ENCODE data around the gene SLC25A45. TPM values are rescaled to one million over a fixed set of nuclear protein-coding genes. Genes with fewer than 3 reads are reported as not detected.
A peak's percentile ranks its signal among the peaks of the same experiment; 100 is the strongest.

Gene SLC25A45
- polyA plus RNA-seq, 1 of the 3 experiments (the other 2 are of a cell fraction), result 3.6 TPM

- TF ChIP-seq EZH2phosphoT487 (IDR thresholded peaks at IDR 0.05; ENCODE audit: borderline replicate concordance, low read depth) (no peak), RAD21 (IDR thresholded peaks at IDR 0.05; ENCODE audit: low read length) (no peak), FOSL2 (IDR thresholded peaks at IDR 0.05; ENCODE audit: borderline replicate concordance, low read depth) (peak; percentile 1; the same call in 1 of the 2 replicates), FOXM1 (IDR thresholded peaks at IDR 0.05; ENCODE audit: low read depth) (0 out of 2 replicates have a peak, but pooled peaks have one; percentile 48)
Observed at GRCh38 chr11:65426839-65427690, 44.6 kb upstream of the SLC25A45 start (continued).

GRCh38 chr11:65425971-65426838 lies 43.8 kb upstream of the SLC25A45 start:
- Histone ChIP-seq H3K9ac (peak overlapping the region; percentile 98), H3K36me3 (replicated peaks in 1 of 2; ENCODE audit: control insufficient read depth in 1 of 2, insufficient read depth in 2 of 2, low read length in 1 of 2) (peaks cover 57 to 81% of the 10 kb centered on the region in 2 experiments), H3K9me3 (no peaks in the 10 kb centered on the region), H3K27me3 (ENCODE audit: insufficient read depth) (no peaks in the 10 kb centered on the region), H3K4me1 (ENCODE audit: control insufficient read depth in 1 of 2, insufficient read depth in 2 of 2, low read depth in 1 of 2, low read length in 1 of 2) (peaks cover 0 to 38% of the 10 kb centered on the region in 2 experiments; a peak in 2 of 4 replicates), H2AFZ (ENCODE audit: low read depth) (no peak overlapping the region), H3K79me2 (ENCODE audit: insufficient read depth) (peaks cover 97% of the 10 kb centered on the region), H3K9me2 (no peaks in the 10 kb centered on the region), H3K27ac (ENCODE audit: low read depth in 2 of 2, low read length in 1 of 2) (peak overlapping the region; percentile 100), H3F3A (replicated peaks; ENCODE audit: insufficient read depth) (peaks cover 90% of the 10 kb centered on the region), H4K20me1 (ENCODE audit: insufficient read depth) (peaks cover 86% of the 10 kb centered on the region), H3K4me3 (ENCODE audit: low read depth in 2 of 2, low read length in 1 of 2) (peak overlapping the region; percentile 77 to 83), H3K4me2 (peak overlapping the region; percentile 94)
- POLR2A ChIA-PET, result interaction anchor here (0.9 to 17.2 kb wide), 3 partner anchors 17 to 72 kb away, joined by 3 to 1027 read pairs (median 118); partner anchors contain the start of gene MALAT1
- DNase-seq, result no peak
- WGBS (ENCODE audit: low lambda C conversion rate), result under 1% methylated on average over 9 of the region's 9 CpGs
- CTCF ChIA-PET, result interaction anchor here (7.4 to 13.0 kb wide), 2 partner anchors 72 to 82 kb away, joined by 57 to 223 read pairs; partner anchors contain the start of gene MALAT1
- TF ChIP-seq JUND (IDR thresholded peaks at IDR 0.05) (peak; percentile 16; the same call in 1 of the 2 replicates), TCF12 (IDR thresholded peaks at IDR 0.05) (no peak), MAX (IDR thresholded peaks at IDR 0.05; ENCODE audit: low read depth) (0 out of 2 replicates have a peak, but pooled peaks have one; percentile 16), PBX3 (IDR thresholded peaks at IDR 0.05) (peak; percentile 2; the same call in 1 of the 2 replicates), POLR2AphosphoS5 (IDR thresholded peaks at IDR 0.05; ENCODE audit: low read depth, low read length) (peak; percentile 58), EP300 (IDR thresholded peaks at IDR 0.05; ENCODE audit: borderline replicate concordance in 1 of 2, low read depth in 1 of 2, low read length in 1 of 2) (no peak), CHD2 (IDR thresholded peaks at IDR 0.05; ENCODE audit: low read length, partially characterized antibody) (no peak), REST (IDR thresholded peaks at IDR 0.05; ENCODE audit: low read depth, low read length) (peak; percentile 46; the same call in 1 of the 2 replicates), IRF3 (IDR thresholded peaks at IDR 0.05; ENCODE audit: low read depth, low read length) (no peak), RFX5 (IDR thresholded peaks at IDR 0.05; ENCODE audit: low read length) (no peak), SIN3A (IDR thresholded peaks at IDR 0.05; ENCODE audit: borderline replicate concordance, low read depth, low read length) (0 out of 2 replicates have a peak, but pooled peaks have one; percentile 24), ELF1 (IDR thresholded peaks at IDR 0.05) (no peak)

Data from SK-N-SH (cell line).